ENCODE results near the gene CENPL. TPM values are rescaled to one million over a fixed set of nuclear protein-coding genes. Genes with fewer than 3 reads are reported as not detected.

The CENPL gene
- total RNA-seq, 1 donor from 2014 or later: 15.0 TPM

GRCh38 chr1:173758980-173759379 is 65.7 kb downstream of the CENPL start:
- no peak for DNase-seq (ENCODE audit: low read depth in 2 of 2)

- no peak for DNase-seq (ENCODE audit: low read depth in 2 of 2)
Observed at GRCh38 chr1:173758110-173758509, 66.6 kb downstream of the CENPL start.

- DNase-seq (ENCODE audit: low read depth in 2 of 2): no peak
Observed at GRCh38 chr1:173757666-173758065, 67.0 kb downstream of the CENPL start.

GRCh38 chr1:173753830-173754229 is 70.9 kb downstream of the CENPL start:
- no peak for DNase-seq (ENCODE audit: low read depth in 2 of 2)

Other genes starting within 250 kb of the CENPL start
- not detected in 2 replicates for gene SLC9C2, start 221.8 kb downstream of the CENPL start, total RNA-seq
- not detected in 2 replicates for gene TEX50, start 189.5 kb downstream of the CENPL start, total RNA-seq
- gene ANKRD45, start 155.0 kb downstream of the CENPL start, total RNA-seq: 0.13 TPM in 1 of 2 replicates, not detected in the other
- gene KLHL20, start 109.9 kb downstream of the CENPL start, total RNA-seq: 27.7 and 34.5 TPM in 2 replicates
- 11.0 and 17.3 TPM in 2 replicates for gene DARS2, start 210 bp downstream of the CENPL start, total RNA-seq
- 261 and 307 TPM in 2 replicates for gene GAS5, start 43.1 kb upstream of the CENPL start, total RNA-seq
- gene ZBTB37, start 43.5 kb upstream of the CENPL start, total RNA-seq: 2.1 and 3.2 TPM in 2 replicates
- gene SERPINC1, start 92.4 kb upstream of the CENPL start, total RNA-seq: 0.13 TPM in 1 of 2 replicates, not detected in the other
- gene RC3H1, start 197.5 kb upstream of the CENPL start, total RNA-seq: 10.3 and 14.3 TPM in 2 replicates

Measured in dermis microvascular lymphatic vessel endothelial cell (primary cell).